Measurements from ENCODE around the gene CFAP77.

Gene CFAP77

GRCh38 chr9:132440735-132441134 lies 30.7 kb downstream of the CFAP77 start:
- no peak overlapping the region for H3K4me3 ChIP-seq (ENCODE audit: low read depth, low read length)
- in situ Hi-C loops (cut with HindIII; ENCODE audit: low sequenced_read_pairs), result no loop called here
- TF ChIP-seq, protein P1, sequence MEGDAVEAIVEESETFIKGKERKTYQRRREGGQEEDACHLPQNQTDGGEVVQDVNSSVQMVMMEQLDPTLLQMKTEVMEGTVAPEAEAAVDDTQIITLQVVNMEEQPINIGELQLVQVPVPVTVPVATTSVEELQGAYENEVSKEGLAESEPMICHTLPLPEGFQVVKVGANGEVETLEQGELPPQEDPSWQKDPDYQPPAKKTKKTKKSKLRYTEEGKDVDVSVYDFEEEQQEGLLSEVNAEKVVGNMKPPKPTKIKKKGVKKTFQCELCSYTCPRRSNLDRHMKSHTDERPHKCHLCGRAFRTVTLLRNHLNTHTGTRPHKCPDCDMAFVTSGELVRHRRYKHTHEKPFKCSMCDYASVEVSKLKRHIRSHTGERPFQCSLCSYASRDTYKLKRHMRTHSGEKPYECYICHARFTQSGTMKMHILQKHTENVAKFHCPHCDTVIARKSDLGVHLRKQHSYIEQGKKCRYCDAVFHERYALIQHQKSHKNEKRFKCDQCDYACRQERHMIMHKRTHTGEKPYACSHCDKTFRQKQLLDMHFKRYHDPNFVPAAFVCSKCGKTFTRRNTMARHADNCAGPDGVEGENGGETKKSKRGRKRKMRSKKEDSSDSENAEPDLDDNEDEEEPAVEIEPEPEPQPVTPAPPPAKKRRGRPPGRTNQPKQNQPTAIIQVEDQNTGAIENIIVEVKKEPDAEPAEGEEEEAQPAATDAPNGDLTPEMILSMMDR (IDR thresholded peaks at IDR 0.05; ENCODE audit: low read depth, low read length), result no peak
- DNase-seq (ENCODE audit: low read depth, low spot score), result no peak

DNA sequence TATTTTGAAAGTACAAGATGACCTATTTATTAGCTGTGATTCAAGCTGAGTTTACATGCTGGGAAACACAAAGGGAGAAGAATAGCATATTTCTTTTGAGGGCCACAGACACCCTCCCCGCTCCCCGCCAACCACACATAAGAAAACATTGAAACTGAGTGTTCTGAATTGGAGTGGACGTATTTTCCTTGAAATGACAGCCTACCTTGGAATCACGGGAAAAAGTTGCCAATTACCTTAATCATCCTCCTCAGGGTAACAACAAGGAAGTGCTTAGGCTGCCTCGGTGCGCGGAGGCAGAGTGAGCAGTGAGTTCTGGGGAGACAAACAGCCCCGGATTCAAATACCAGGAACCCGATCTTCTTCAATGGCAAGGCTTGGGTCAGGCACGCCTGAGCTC lies 31.4 kb downstream of the CFAP77 start:
- in situ Hi-C loops (cut with HindIII; ENCODE audit: low sequenced_read_pairs), result no loop called here
- no peak overlapping the region for H3K4me3 ChIP-seq (ENCODE audit: low read depth, low read length)
- no peak for DNase-seq (ENCODE audit: low read depth, low spot score)
- TF ChIP-seq, protein P1 (IDR thresholded peaks at IDR 0.05; ENCODE audit: low read depth, low read length), result no peak

DNA sequence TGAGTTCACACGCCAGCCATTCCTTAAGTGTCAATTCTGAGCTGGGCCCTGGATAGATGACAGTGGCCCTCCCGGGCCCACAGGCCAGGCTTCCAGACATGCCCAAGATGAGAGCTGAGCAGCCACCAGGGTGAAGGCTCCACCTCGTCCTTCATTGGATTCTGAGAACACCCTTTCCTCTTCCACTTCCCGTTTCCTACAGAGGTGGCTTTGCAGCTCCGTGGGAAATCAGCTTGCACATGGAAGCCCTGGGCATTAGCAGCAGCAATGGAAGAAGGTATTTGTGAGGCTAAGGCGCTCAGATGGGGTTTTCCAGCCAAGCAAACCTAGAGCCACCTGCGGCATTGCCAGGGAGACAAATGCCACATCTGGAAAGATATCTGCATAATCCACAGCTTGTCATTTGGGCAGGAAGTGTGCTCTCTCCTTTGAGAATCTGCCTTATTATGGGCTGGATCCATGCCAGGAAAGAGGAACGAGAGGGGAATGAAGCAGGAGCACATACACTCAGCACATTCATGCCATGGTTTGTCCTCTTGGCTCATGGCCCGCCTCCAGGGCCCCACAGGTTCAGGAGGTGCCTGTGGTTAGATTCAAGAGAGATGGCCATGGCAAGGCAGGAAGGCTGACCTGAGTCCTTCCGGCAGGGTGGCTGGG lies 34.1 kb downstream of the CFAP77 start:
- H3K4me3 ChIP-seq (ENCODE audit: low read depth, low read length), result no peak overlapping the region
- in situ Hi-C loops (cut with HindIII; ENCODE audit: low sequenced_read_pairs), result no loop called here
- no peak for DNase-seq (ENCODE audit: low read depth, low spot score)
- TF ChIP-seq, protein P1 (IDR thresholded peaks at IDR 0.05; ENCODE audit: low read depth, low read length), result no peak

DNA sequence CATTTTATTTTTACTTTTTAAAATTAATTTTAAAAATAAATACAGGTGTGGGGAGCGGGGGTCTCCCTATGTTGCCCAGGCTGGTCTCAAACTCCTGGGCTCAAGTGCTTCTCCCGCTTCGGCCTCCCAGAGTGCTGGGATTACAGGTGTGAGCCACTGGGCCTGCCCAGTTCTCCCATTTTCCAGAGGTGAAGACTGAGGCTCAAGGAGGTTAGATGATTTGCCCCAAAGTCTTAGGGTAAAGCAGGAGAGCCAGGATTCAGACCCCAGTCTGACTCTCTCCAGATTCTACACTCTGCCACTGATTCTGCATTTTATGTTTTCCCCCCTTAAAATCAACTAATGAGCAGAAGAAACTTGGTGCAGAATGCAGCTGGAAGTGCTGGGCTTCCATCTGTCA lies 36.9 kb downstream of the CFAP77 start:
- TF ChIP-seq, protein P1 (IDR thresholded peaks at IDR 0.05; ENCODE audit: low read depth, low read length), result no peak
- H3K4me3 ChIP-seq (ENCODE audit: low read depth, low read length), result no peak overlapping the region
- in situ Hi-C loops (cut with HindIII; ENCODE audit: low sequenced_read_pairs), result no loop called here
- no peak for DNase-seq (ENCODE audit: low read depth, low spot score)

GRCh38 chr9:132447346-132447745 lies 37.3 kb downstream of the CFAP77 start:
- in situ Hi-C loops (cut with HindIII; ENCODE audit: low sequenced_read_pairs), result no loop called here
- TF ChIP-seq, protein P1 (IDR thresholded peaks at IDR 0.05; ENCODE audit: low read depth, low read length), result no peak
- DNase-seq (ENCODE audit: low read depth, low spot score), result no peak
- H3K4me3 ChIP-seq (ENCODE audit: low read depth, low read length), result no peak overlapping the region

GRCh38 chr9:132447902-132448301 lies 37.9 kb downstream of the CFAP77 start:
- DNase-seq (ENCODE audit: low read depth, low spot score), result no peak
- TF ChIP-seq, protein P1 (IDR thresholded peaks at IDR 0.05; ENCODE audit: low read depth, low read length), result no peak
- in situ Hi-C loops (cut with HindIII; ENCODE audit: low sequenced_read_pairs), result no loop called here
- H3K4me3 ChIP-seq (ENCODE audit: low read depth, low read length), result no peak overlapping the region
